ENCODE results near the gene LILRB5. TPM values are rescaled to one million over a fixed set of nuclear protein-coding genes. Genes with fewer than 3 reads are reported as not detected.
"Not testable (repeated sequence)": the region's sequence is repeated elsewhere in the genome, so short reads cannot be mapped to it uniquely, and the experiment has no call there.

The LILRB5 gene
- total RNA-seq, 2 experiments from 2014 or later, result not detected

- H3K9me3 Mint-ChIP-seq; POLR2A ChIA-PET; H3K4me1 Mint-ChIP-seq (ENCODE audit: low read depth); ATAC-seq; DNase-seq; H3K27me3 Mint-ChIP-seq; H3K27ac Mint-ChIP-seq; H3K36me3 Mint-ChIP-seq (ENCODE audit: low read depth); intact Hi-C loops (cut with micrococcal nuclease); H3K4me3 Mint-ChIP-seq; CTCF ChIA-PET: not testable (repeated sequence)
Measured at GRCh38 chr19:54240372-54241336, 16.4 kb downstream of the LILRB5 start.

GRCh38 chr19:54239491-54240371, 17.3 kb downstream of the LILRB5 start:
- H3K4me1 Mint-ChIP-seq (ENCODE audit: low read depth); intact Hi-C loops (cut with micrococcal nuclease); DNase-seq; H3K27me3 Mint-ChIP-seq; H3K4me3 Mint-ChIP-seq; H3K9me3 Mint-ChIP-seq; POLR2A ChIA-PET; ATAC-seq; H3K36me3 Mint-ChIP-seq (ENCODE audit: low read depth); H3K27ac Mint-ChIP-seq; CTCF ChIA-PET: not testable (repeated sequence)

DNA sequence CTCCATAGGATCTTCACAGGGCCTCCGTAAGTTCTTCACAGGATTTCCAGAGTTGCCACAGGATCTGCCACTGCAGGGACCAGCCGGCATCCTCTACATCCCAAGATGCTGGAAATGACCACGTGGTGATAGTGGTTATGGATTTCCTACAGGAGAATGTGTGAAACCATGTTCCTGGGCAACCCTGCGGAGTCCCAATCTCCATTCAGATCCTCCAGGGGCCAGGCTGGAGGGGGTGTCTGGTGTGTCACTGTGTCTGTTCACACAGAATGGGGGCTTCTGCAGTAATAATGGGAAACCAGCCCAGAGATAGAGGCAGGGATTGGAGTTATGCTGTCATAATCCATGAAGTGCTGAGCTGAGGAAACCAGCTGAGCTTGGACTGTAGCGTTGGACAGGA, 23.1 kb downstream of the LILRB5 start:
- H3K9me3 Mint-ChIP-seq, result no peaks in the 10 kb centered on the region
- H3K27me3 Mint-ChIP-seq, result peaks cover 24% of the 10 kb centered on the region
- no peak for TF ChIP-seq CTCF (IDR thresholded peaks at IDR 0.05)
- ATAC-seq (no peak), DNase-seq (no peak)
- no peak overlapping the region for H3K4me3 Mint-ChIP-seq
- POLR2A ChIA-PET, result interaction anchor here (0.8 to 0.9 kb wide), 2 partner anchors 27 to 69 kb away, joined by 3 read pairs; no protein-coding TSS in a partner anchor
- no peak overlapping the region for H3K27ac Mint-ChIP-seq
- H3K36me3 Mint-ChIP-seq (ENCODE audit: low read depth), result no peaks in the 10 kb centered on the region
- CTCF ChIA-PET, result no interaction called here
- intact Hi-C loops (cut with micrococcal nuclease), result no loop called here
- H3K4me1 Mint-ChIP-seq (ENCODE audit: low read depth), result peaks cover 3% of the 10 kb centered on the region

DNA sequence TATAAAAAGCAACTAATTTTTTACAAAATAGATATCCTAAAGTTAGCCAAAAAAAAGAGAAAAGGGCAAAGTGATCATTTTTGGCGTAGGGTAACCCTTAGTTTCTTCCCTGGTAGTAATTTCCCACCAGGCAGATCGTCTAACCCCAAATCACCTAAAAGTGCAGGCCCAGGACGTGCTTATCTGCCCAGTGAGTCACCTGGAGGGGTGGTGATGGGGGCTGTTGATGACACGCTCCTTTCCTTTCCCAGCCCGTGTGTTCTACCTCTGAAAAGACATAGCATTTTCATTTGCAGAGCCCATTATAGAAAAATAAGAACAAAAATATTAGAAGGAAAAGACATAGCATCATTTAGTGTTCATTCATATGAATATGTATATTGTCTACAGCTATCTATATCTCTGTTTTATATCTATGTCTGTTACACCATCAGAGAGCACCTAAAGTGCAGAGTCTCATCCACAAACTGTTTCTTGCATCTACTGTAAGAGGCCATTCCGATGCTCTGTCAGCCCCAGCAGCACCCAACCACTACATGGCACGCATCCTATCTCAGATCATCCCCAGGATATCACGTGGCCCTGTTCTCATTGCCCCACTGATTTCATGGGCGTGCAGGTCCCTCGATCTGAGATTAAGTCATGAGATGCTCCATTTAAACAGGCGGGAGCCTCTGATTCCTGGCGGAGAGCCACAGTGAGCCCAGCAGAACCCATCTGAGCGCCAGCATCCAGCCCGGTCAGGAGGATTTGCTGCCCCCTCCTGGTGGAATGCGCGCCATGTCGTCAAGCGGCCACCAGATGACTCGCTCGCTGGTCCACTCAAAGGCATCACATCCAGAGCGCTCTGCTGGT, 25.8 kb downstream of the LILRB5 start:
- CTCF ChIA-PET, result interaction anchor here (0.6 to 1.3 kb wide), 3 partner anchors 23 to 159 kb away, joined by 3 to 5 read pairs (median 3); partner anchors contain the start of gene MBOAT7
- ATAC-seq, result peak; percentile 99
- no peak overlapping the region for H3K27ac Mint-ChIP-seq
- H3K36me3 Mint-ChIP-seq (ENCODE audit: low read depth), result no peaks in the 10 kb centered on the region
- peak; percentile 91 for DNase-seq
- no peaks in the 10 kb centered on the region for H3K9me3 Mint-ChIP-seq
- POLR2A ChIA-PET, result interaction anchor here (0.6 kb wide), 1 partner anchor 31 kb away, joined by 3 read pairs; the partner anchor contains the start of gene RPS9
- H3K4me1 Mint-ChIP-seq (ENCODE audit: low read depth), result peaks cover 3% of the 10 kb centered on the region
- intact Hi-C loops (cut with micrococcal nuclease), result loop anchor here (1.0 kb wide), 1 partner anchor 63 kb away; no protein-coding TSS in a partner anchor
- peaks cover 24% of the 10 kb centered on the region for H3K27me3 Mint-ChIP-seq
- peak; percentile 96 for TF ChIP-seq CTCF (IDR thresholded peaks at IDR 0.05)
- no peak overlapping the region for H3K4me3 Mint-ChIP-seq

DNA sequence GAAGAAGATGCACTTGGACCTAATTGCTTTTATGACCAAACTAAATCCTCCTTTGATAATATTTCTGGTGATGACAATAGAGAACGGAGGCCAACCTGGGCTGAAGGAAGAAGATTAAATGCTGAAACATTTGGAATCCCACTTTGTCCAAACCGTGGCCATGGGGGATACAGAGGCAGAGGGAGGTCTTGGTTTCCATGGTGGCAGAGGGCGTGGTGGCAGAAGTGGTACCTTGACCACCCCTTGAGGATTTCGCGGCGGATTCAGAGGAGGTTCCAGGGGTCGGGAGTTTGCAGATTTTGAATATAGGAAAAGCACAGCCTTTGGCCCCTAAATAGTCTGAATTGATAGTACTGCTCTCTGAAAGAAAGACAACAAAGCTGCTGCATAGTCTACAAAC, 27.0 kb downstream of the LILRB5 start:
- peaks cover 3% of the 10 kb centered on the region for H3K4me1 Mint-ChIP-seq (ENCODE audit: low read depth)
- no peak for ATAC-seq
- no peaks in the 10 kb centered on the region for H3K9me3 Mint-ChIP-seq
- no peak for DNase-seq
- peaks cover 24% of the 10 kb centered on the region for H3K27me3 Mint-ChIP-seq
- no peak overlapping the region for H3K4me3 Mint-ChIP-seq
- no peaks in the 10 kb centered on the region for H3K36me3 Mint-ChIP-seq (ENCODE audit: low read depth)
- POLR2A ChIA-PET, result no interaction called here
- no peak for TF ChIP-seq CTCF (IDR thresholded peaks at IDR 0.05)
- H3K27ac Mint-ChIP-seq, result no peak overlapping the region
- intact Hi-C loops (cut with micrococcal nuclease), result no loop called here
- CTCF ChIA-PET, result interaction anchor here (1.2 kb wide), 1 partner anchor 19 kb away, joined by 3 read pairs; no protein-coding TSS in a partner anchor

Measured in activated CD8-positive, alpha-beta T cell treated with anti-CD3 and anti-CD28 coated beads for 36 hours (primary cell).